ENCODE data around the gene NUDT5. TPM values are rescaled to one million over a fixed set of nuclear protein-coding genes. Genes with fewer than 3 reads are reported as not detected.

The NUDT5 gene
- polyA plus RNA-seq, 1 of the 3 experiments (the other 2 are of a cell fraction) = 61.2 TPM

DNA sequence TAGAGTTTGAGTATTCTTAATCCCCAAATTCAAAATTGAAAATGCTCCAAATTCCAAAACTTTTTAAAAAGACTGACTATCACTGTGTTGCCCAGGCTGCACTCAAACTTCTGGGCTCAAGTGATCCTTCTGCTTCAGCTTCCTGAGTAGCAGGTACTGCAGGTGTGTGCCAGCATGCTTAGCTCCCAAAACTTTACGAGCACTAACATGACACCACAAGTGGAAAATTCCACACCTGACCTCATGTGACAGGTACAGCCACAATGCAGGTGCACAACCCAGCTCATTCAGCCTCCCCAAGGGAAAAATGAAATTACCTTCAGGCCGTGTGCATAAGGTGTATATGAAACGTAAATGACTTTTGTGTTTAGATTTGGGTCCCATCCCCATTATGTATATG, 16.8 kb upstream of the NUDT5 start:
- H3F3A ChIP-seq (replicated peaks; ENCODE audit: insufficient read depth) = peaks cover 30% of the 10 kb centered on the region
- WGBS (ENCODE audit: low lambda C conversion rate) = 96% methylated on average over 3 of the region's 3 CpGs
- H3K9ac ChIP-seq = no peak overlapping the region
- CTCF ChIA-PET = interaction anchor here (1.3 to 6.0 kb wide), 2 partner anchors 13 to 52 kb away, joined by 4 to 78 read pairs; partner anchors contain the start of genes CDC123 and NUDT5
- no peak for DNase-seq
- H3K9me2 ChIP-seq = no peaks in the 10 kb centered on the region
- TF ChIP-seq CTCF (IDR thresholded peaks at IDR 0.05) (no peak), GABPA (IDR thresholded peaks at IDR 0.05; ENCODE audit: low read depth) (no peak), REST (IDR thresholded peaks at IDR 0.05; ENCODE audit: low read depth, low read length) (no peak), USF2 (IDR thresholded peaks at IDR 0.05; ENCODE audit: borderline replicate concordance, low read depth, low read length) (no peak), RXRA (IDR thresholded peaks at IDR 0.05; ENCODE audit: borderline replicate concordance, low read depth) (no peak), SIN3A (IDR thresholded peaks at IDR 0.05; ENCODE audit: borderline replicate concordance, low read depth, low read length) (no peak), TAF1 (IDR thresholded peaks at IDR 0.05; ENCODE audit: borderline replicate concordance, low read depth, low read length) (no peak), EZH2phosphoT487 (IDR thresholded peaks at IDR 0.05; ENCODE audit: borderline replicate concordance, low read depth) (no peak), NRF1 (IDR thresholded peaks at IDR 0.05; ENCODE audit: low read depth, low read length) (no peak), NFIC (IDR thresholded peaks at IDR 0.05; ENCODE audit: borderline replicate concordance) (no peak), MXI1 (IDR thresholded peaks at IDR 0.05; ENCODE audit: low read depth, low read length) (no peak), IRF3 (IDR thresholded peaks at IDR 0.05; ENCODE audit: low read depth, low read length) (no peak), RFX5 (IDR thresholded peaks at IDR 0.05; ENCODE audit: low read length) (no peak), TCF12 (IDR thresholded peaks at IDR 0.05) (no peak), JUND (IDR thresholded peaks at IDR 0.05) (no peak), TEAD4 (IDR thresholded peaks at IDR 0.05; ENCODE audit: borderline replicate concordance, insufficient read depth) (no peak), SMC3 (IDR thresholded peaks at IDR 0.05; ENCODE audit: low read depth, low read length) (no peak), RAD21 (IDR thresholded peaks at IDR 0.05; ENCODE audit: low read length) (no peak), ZBTB33 (IDR thresholded peaks at IDR 0.05; ENCODE audit: borderline replicate concordance, low read depth) (no peak)
- TF ChIP-seq, protein P1, sequence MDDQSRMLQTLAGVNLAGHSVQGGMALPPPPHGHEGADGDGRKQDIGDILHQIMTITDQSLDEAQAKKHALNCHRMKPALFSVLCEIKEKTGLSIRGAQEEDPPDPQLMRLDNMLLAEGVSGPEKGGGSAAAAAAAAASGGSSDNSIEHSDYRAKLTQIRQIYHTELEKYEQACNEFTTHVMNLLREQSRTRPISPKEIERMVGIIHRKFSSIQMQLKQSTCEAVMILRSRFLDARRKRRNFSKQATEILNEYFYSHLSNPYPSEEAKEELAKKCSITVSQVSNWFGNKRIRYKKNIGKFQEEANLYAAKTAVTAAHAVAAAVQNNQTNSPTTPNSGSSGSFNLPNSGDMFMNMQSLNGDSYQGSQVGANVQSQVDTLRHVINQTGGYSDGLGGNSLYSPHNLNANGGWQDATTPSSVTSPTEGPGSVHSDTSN (IDR thresholded peaks at IDR 0.05) = no peak
- H3K4me1 ChIP-seq (ENCODE audit: control insufficient read depth in 1 of 2, insufficient read depth in 2 of 2, low read depth in 1 of 2, low read length in 1 of 2) = peaks cover 0 to 3% of the 10 kb centered on the region in 2 experiments; a peak in 2 of 4 replicates
- H3K79me2 ChIP-seq (ENCODE audit: insufficient read depth) = peaks cover 27% of the 10 kb centered on the region
- H3K36me3 ChIP-seq (replicated peaks in 1 of 2; ENCODE audit: control insufficient read depth in 1 of 2, insufficient read depth in 2 of 2, low read length in 1 of 2) = peaks cover 66 to 81% of the 10 kb centered on the region in 2 experiments
- no peak overlapping the region for H3K4me3 ChIP-seq (ENCODE audit: low read depth in 2 of 2, low read length in 1 of 2)
- POLR2A ChIA-PET = no interaction called here
- H3K27ac ChIP-seq (ENCODE audit: low read depth in 2 of 2, low read length in 1 of 2) = no peak overlapping the region
- H3K27me3 ChIP-seq (ENCODE audit: insufficient read depth) = no peaks in the 10 kb centered on the region
- no peaks in the 10 kb centered on the region; the same call in 1 of the 2 replicates for H4K20me1 ChIP-seq (ENCODE audit: insufficient read depth)
- no peak overlapping the region for H3K4me2 ChIP-seq
- H2AFZ ChIP-seq (ENCODE audit: low read depth) = no peak overlapping the region
- H3K9me3 ChIP-seq = no peaks in the 10 kb centered on the region
